ENCODE data around the gene MAN1B1. TPM values are rescaled to one million over a fixed set of nuclear protein-coding genes. Genes with fewer than 3 reads are reported as not detected.
A peak's percentile ranks its signal among the peaks of the same experiment; 100 is the strongest.

Gene MAN1B1
- total RNA-seq, 1 experiment from 2014 or later, result 39.2 TPM

DNA sequence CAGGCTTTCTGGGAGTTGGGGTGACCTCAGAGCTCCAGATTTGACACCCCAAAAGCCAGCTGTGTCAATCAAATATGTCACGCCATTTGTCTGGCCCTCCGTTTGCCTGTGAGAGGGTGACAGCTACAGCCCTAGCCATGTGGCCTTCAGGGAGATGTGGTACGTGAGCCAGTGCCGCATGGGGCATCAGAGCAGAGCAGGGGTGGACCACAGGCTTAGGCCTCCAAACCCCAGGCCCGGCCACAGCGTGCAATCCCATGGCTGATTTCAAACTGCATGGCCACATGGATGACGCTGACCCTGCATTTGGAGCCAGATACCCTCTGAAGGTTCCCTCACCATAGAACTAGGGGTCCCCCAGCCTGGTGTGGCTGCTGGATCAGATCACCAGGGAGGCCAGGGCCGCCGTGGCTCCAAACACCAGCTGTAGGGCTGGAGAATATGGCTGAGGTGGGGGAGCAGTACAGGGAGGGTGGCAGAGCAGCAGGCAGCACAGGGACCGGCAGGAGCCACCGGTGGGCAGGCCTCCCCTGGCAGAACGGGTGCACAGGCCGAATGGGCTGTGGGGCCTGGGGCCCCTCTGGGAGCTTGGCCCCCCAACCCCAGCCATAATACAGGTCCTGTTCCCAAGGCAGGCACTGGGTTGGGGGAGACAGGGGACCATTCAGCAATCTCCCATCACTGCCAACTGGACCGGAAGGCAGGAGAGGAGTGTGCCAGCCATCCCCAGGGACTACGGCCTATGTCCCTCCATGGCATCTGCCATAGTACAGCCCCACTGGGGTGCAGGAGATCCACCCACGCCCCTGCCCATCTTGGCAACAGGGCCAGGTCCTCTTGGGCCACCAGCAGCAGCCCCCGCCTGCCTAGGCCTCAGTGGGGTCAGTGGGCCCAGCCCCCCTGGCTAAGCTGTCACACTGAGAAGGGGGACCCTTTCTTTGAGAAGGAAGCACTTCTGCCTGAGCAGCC lies 18.0 kb upstream of the MAN1B1 start:
- no peak for DNase-seq (ENCODE audit: low read depth)

GRCh38 chr9:137069508-137070091 lies 17.2 kb upstream of the MAN1B1 start:
- DNase-seq (ENCODE audit: low read depth), result no peak

- peak; percentile 90 for DNase-seq (ENCODE audit: low read depth)
Measured at GRCh38 chr9:137070201-137070905, 16.4 kb upstream of the MAN1B1 start, which contains the start of gene SAPCD2. Gene SAPCD2 (minus strand): TSS chr9:137070557. CDS start chr9:137070460, 97 bp downstream.

- peak; percentile 53 for DNase-seq (ENCODE audit: low read depth)
Measured at GRCh38 chr9:137070906-137071275, 15.9 kb upstream of the MAN1B1 start.

- DNase-seq (ENCODE audit: low read depth), result no peak
Measured at GRCh38 chr9:137071282-137071681, 15.5 kb upstream of the MAN1B1 start.

- no peak for DNase-seq (ENCODE audit: low read depth)
Measured at GRCh38 chr9:137073992-137074399, 12.8 kb upstream of the MAN1B1 start.

DNA sequence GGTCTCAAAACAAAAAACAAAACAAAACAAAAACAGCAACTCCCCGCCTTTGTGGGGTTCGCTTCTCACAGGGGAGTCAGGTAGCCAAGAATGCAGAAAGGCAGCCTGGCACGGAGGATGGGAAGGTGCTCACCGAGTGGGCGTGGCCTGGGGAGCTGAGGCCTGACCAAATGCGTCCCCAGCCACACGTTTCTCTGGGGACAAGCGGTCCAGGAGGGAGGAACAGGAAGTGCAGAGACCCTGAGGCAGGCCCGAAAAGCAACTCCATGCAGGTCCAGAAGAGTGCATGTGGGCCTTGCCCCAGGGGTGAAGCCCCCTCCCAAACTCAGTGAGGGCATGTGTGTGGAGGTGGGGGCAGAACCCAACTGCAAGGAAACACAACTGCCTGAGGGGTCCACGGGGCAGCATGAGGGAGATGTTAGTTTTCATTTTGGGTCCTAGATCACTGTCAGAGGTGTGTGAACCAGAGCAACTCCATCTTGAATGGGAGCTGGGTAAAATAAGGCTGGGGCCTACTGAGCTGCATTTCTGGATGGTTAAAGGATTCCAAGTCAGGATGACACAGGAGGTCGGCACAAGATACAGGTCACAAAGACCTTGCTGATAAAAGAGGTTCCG lies 12.0 kb upstream of the MAN1B1 start:
- no peak for DNase-seq (ENCODE audit: low read depth)

DNA sequence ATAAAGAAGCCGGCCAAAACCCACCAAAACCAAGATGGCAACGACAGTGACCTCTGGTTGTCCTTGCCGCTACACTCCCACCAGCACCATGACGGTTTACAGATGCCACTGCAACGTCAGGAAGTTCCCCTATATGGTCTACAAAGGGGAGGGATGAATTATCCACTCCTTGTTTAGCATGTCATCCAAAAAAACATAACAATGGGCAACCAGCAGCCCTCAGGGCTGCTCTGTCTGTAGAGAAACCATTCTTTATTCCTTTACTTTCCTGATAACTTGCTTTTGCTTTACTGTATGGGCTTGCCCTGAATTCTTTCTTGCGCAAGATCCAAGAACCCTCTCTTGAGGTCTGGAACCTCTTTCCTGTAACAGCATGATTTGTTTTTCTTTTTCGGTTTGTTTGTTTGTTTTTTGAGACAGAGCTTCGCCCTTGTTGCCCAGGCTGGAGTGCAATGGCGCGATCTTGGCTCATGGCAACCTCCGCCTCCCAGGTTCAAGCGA lies 11.5 kb upstream of the MAN1B1 start:
- DNase-seq (ENCODE audit: low read depth), result no peak

- DNase-seq (ENCODE audit: low read depth), result no peak
Measured at GRCh38 chr9:137076636-137077009, 10.2 kb upstream of the MAN1B1 start.

- DNase-seq (ENCODE audit: low read depth), result peak; percentile 79
Measured at GRCh38 chr9:137077010-137077747, 9.6 kb upstream of the MAN1B1 start, which contains the start of gene UAP1L1. Gene UAP1L1 (plus strand): TSS chr9:137077517. CDS start chr9:137077533, 16 bp downstream.

DNA sequence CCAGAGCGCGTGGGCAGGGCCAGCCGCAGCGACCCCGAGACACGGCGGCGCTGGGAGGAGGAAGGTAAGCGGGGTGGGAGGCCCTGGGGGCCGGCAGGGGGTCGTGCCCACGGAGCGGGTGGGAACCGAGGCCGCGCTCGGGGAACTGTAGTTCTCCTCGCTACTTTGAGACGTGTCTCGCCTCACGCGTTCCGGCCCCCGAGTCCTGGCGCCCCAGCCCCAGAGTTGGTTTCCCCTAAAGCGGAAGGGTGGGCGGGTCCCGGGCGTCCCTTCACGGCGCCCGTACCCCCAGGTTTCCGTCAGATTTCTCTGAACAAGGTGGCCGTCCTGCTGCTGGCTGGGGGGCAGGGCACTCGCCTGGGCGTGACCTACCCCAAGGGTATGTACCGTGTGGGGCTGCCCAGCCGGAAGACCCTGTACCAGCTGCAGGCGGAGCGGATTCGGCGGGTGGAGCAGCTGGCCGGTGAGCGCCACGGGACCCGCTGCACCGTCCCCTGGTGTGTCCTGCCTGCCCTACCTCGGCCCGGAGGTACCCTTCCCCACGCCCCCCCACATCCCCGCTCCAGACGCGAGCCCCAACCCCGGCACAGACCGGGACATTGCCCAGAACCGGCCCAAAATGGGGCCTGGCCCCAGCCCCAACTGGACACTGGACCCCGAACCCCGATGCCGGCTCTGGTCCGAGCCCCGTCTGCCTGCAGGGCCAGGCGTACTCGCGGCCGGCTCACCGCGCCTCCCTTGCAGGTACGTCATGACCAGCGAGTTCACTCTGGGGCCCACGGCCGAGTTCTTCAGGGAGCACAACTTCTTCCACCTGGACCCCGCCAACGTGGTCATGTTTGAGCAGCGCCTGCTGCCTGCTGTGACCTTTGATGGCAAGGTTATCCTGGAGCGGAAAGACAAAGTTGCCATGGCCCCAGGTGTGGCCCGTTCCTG lies 8.8 kb upstream of the MAN1B1 start:
- no peak for DNase-seq (ENCODE audit: low read depth)

- no peak for DNase-seq (ENCODE audit: low read depth)
Measured at GRCh38 chr9:137078701-137079400, 7.9 kb upstream of the MAN1B1 start.

DNA sequence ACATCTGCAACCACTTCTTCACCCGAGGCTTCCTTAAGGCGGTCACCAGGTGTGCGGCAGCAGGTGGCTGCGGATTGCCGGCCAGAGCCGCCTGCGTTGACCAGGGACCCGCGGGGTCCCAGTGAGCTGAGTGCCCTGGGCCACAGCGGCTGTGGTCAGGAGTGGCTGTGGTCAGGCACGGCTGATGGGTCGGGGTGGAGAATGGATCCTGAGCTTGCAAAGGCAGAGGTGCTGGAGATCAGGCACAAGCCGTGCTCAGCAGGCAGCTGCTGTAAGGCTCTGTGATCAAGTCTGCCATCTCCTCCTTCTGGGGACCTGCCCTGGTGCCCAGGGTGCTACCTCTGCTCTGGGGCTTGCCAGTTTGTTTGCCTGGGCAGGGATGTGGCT lies 7.4 kb upstream of the MAN1B1 start:
- no peak for DNase-seq (ENCODE audit: low read depth)

DNA sequence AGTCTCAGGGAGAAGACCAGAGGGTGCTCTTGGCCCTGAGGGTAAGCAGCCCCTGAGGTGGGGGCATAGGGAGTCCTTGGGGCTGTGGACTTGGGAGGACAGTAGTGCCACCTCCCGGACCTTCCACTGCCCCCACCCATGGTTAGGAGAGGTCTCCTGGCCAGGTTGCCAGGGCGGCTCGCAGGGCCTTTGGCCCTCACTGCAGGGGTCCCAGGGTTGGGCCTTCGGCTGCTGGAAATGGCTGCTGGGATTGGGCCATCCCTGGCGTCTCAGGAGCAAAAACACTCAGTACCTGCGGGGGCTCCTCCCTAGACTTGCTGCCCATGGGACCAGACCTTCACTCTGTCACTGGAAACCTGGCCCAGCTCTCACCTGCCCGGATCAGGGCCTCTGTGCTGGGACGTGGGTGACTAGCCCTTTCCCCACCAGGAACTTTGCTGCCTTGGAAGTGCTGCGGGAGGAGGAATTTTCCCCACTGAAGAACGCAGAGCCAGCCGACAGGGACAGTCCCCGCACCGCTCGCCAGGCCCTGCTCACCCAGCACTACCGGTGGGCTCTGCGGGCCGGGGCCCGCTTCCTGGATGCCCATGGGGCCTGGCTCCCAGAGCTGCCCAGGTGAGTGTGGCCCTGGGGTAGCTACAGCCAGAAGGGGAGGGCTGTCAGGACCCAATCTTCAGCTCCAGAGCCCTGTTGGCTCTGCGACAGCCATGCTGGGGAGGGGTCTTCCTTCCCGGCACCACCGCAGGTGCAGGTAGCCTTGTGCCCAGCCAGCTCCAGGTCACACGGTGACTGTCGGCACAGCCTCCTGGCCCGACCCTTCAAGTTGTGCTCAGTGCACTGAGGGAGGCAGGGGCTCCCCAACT lies 6.3 kb upstream of the MAN1B1 start:
- DNase-seq (ENCODE audit: low read depth), result no peak

GRCh38 chr9:137082222-137082924 lies 4.4 kb upstream of the MAN1B1 start:
- no peak for DNase-seq (ENCODE audit: low read depth)

DNA sequence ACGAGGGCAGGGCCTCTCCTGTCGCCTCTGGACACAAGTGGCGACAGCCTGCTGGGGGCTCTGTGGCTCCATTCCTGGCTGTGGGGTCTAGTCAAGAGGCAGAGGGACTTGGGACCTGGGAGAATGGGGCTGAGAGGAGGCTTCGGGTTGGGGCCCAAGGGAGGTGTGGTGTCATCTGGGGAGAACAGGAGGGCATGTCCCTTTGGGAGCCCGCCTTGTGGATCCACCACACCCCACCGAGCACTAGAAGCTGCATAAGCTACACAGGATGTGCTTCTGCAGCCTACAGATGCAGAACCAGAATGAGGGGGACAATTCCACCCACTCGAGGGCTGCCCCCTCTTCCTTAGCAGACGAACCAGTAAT lies 3.9 kb upstream of the MAN1B1 start:
- DNase-seq (ENCODE audit: low read depth), result no peak

GRCh38 chr9:137083394-137084004 lies 3.3 kb upstream of the MAN1B1 start:
- peak; percentile 98 for DNase-seq (ENCODE audit: low read depth)
